Activated T-cell treated with anti-CD3 and anti-CD28 coated beads, Interleukin-2, amount 50 U/mL, for 1 hour (primary cell): Measurements from ENCODE around the gene PDILT.
"Not testable (repeated sequence)": the region's sequence is repeated elsewhere in the genome, so short reads cannot be mapped to it uniquely, and the experiment has no call there.

ENCODE experiments used
- DNase-seq: peaks from one replicate; pipeline ENCODE4 v3.0.0-alpha.2; 2020

PDILT gene

GRCh38 chr16:20320592-20320991 is 83.9 kb downstream of the PDILT start:
- DNase-seq: no peak

GRCh38 chr16:20320178-20320577 is 84.4 kb downstream of the PDILT start:
- no peak for DNase-seq

DNA sequence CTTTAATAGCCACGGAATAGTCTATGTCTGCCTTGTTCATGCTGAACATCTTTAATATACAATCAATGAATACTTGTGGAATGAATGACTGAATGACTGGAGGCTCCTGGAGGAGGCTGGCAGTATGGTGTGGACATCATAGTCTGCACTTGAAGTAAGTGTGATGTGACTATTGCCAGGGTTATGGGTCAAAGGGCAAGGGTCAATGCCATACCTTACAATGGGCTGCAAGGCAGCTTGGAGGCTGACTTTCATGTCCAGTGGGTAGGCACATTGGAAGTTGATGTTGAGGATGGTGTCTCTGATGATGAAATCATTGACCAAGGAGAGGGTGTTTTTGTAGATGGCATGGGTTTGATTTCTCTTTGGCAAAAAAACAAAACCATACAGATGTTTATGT is 85.1 kb downstream of the PDILT start:
- no peak for DNase-seq

DNA sequence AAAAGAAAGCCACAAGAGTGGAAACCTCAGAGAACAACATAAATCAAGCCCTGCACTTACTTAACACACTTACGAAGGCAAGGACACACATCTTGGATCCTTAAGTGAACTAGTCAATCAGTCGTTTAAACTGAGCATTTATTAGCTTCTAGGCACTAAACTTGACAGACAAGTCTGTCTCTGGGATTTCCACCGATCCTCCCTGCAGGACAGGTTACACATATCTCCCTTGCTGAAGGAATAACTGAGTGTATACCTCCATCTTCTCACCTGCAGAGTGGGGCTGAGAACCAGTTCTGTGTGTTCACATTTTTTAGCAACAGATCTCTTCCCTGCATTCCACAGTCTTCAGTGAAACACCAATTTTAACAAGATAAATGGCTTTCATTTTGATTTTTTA is 86.1 kb downstream of the PDILT start:
- no peak for DNase-seq

DNA sequence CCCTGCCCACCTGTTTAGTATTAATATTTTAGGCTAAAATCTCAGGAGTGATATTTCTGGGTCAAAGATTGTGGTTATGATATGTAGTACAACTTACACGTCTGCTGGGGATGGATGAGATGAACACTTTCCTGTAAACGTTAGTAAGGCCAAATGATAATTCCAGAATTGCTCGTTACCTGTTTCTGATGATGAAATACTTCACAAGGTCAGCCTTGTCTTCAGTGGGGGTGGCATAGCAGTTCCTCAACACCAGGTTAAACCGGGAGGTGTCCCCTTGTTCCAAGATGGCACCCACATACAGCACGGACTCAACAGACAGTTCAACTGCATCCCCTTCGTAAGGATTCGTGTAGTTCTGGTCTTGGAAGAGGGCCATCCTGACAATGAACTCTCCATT is 86.5 kb downstream of the PDILT start:
- no peak for DNase-seq

DNA sequence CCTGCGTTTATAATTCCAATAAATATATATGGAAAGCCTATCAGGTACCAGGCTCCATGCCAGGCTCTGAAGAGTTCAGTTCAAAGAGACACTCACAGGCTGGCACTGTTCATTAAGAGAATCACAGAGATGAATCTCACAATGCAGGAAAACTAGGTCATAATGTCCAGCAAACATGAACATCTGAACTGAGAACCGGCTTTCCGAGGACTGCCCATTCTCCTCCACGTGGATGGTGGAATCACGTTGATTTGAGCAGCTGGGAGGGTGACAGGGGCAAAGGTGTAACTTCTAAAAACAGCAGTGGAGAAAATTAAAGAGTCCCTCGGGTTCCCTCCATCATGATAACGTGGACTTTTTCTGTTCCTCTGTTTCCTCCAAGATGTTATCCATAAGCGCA is 87.4 kb downstream of the PDILT start:
- DNase-seq: no peak

DNA sequence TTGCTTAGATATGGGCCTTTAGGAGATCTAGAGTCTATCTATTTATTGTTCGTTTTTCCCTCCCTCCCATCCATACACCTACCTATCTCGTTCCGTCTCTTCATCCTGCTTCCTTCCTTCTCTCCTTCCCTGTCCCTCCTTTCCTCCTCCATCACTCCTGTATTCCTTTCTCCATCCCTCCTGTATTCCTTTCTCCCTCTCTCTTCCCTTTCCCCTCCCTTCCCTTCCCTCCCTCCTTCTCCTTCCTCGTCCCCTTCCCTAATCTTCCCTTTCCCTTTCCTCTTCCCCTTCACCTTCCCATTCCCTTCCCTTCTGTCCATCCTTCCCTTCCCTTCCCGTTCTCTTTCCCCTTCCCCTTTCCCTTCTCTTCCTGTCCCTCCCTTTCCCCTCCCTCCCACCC is 87.8 kb downstream of the PDILT start:
- DNase-seq: no peak

GRCh38 chr16:20315764-20316163 is 88.8 kb downstream of the PDILT start:
- no peak for DNase-seq

- DNase-seq: no peak
Measured at GRCh38 chr16:20314575-20314974, 90.0 kb downstream of the PDILT start.

DNA sequence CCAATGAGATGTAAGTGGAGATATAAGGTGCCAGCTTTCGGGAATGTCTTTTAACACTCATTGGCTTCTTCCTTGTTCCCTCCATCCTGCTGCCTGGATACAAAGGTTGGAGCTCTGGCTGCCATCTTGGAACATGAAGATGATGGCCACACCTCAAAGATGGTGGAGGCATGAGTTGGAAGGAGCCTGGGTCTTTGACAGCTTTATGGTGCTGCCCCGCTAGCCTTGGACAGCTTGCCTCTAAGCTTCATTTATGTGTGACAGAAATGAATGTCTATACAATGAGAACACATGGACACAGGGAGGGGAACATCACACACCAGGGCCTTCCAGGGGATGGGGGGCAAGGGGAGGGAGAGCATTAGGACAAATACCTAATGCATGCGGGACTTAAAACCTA is 90.8 kb downstream of the PDILT start:
- no peak for DNase-seq

GRCh38 chr16:20312536-20313095 is 91.9 kb downstream of the PDILT start:
- DNase-seq: not testable (repeated sequence)

DNA sequence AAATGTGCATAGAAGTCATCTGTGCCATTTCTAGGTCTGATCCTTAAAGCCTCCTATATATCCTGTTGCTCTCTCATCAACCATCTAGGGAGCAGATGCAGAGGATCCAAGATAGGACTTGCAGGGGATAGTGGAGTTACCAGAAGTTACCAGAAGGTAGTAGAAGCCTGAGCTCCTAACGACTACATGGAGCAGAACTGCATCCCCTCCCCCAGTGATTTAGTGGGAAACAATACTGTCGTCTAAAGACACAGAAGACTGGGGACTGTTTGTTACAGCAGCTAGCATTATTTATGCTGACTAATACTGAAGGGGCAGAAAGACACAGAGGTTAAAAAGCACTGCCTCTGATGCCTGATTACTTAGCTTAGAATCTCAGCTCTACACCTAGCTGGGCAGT is 93.0 kb downstream of the PDILT start:
- DNase-seq: no peak

GRCh38 chr16:20310421-20311395 is 93.8 kb downstream of the PDILT start:
- DNase-seq: no peak

DNA sequence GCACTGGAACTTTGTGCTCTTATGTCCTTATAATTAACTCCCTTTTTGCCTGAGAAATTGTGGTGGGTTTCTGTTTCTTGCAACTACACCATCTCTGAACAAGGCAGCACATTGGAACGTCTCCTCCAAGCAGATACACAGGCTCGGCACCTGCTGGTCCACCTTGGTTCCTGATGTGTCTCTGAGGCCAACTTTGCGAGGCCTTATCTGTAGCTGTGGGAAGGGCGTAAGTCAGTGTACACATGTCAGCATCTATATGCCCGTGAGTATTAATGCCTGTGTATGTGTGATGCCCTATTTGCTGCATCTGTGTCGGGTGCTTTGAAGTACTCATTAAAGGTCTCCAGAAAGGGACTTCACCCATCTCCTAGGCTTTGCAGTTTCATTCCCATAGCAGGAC is 94.8 kb downstream of the PDILT start:
- no peak for DNase-seq
